Measurements from ENCODE around the gene DNAAF9.

GRCh38 chr20:3430376-3431069 lies 23.1 kb upstream of the DNAAF9 start:
- TF ChIP-seq POLR2A (IDR thresholded peaks at IDR 0.05; ENCODE audit: low read depth, low read length): no peak
- no peak for TF ChIP-seq CTCF (conservative IDR thresholded peaks at IDR 0.05; ENCODE audit: low read depth, low read length)
- no peak for TF ChIP-seq MAZ (IDR thresholded peaks at IDR 0.05; ENCODE audit: borderline replicate concordance, low read depth, low read length)
- TF ChIP-seq BHLHE40 (IDR thresholded peaks at IDR 0.05; ENCODE audit: low read depth, low read length): no peak
- no peak for TF ChIP-seq RFX5 (IDR thresholded peaks at IDR 0.05; ENCODE audit: low read depth, low read length)
- TF ChIP-seq, protein P1, sequence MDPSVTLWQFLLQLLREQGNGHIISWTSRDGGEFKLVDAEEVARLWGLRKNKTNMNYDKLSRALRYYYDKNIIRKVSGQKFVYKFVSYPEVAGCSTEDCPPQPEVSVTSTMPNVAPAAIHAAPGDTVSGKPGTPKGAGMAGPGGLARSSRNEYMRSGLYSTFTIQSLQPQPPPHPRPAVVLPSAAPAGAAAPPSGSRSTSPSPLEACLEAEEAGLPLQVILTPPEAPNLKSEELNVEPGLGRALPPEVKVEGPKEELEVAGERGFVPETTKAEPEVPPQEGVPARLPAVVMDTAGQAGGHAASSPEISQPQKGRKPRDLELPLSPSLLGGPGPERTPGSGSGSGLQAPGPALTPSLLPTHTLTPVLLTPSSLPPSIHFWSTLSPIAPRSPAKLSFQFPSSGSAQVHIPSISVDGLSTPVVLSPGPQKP (IDR thresholded peaks at IDR 0.05; ENCODE audit: borderline replicate concordance, low read depth, low read length): no peak
- TF ChIP-seq USF2 (IDR thresholded peaks at IDR 0.05; ENCODE audit: low read depth, low read length): no peak
- no peak for TF ChIP-seq CHD1 (IDR thresholded peaks at IDR 0.05; ENCODE audit: low read depth, low read length)
- no peak for TF ChIP-seq MXI1 (IDR thresholded peaks at IDR 0.05; ENCODE audit: borderline replicate concordance, low read depth, low read length)
- TF ChIP-seq RAD21 (IDR thresholded peaks at IDR 0.05; ENCODE audit: low read length): no peak
- TF ChIP-seq CEBPB (IDR thresholded peaks at IDR 0.05; ENCODE audit: low read depth, low read length): no peak
- no peak for TF ChIP-seq FOS (IDR thresholded peaks at IDR 0.05; ENCODE audit: low read depth, low read length)
- TF ChIP-seq SMC3 (IDR thresholded peaks at IDR 0.05; ENCODE audit: low read depth, low read length): no peak

Measured in IMR-90 (cell line).